Measurements from ENCODE around the gene METTL26.
"Not testable (repeated sequence)": the region's sequence is repeated elsewhere in the genome, so short reads cannot be mapped to it uniquely, and the experiment has no call there.

The METTL26 gene

DNA sequence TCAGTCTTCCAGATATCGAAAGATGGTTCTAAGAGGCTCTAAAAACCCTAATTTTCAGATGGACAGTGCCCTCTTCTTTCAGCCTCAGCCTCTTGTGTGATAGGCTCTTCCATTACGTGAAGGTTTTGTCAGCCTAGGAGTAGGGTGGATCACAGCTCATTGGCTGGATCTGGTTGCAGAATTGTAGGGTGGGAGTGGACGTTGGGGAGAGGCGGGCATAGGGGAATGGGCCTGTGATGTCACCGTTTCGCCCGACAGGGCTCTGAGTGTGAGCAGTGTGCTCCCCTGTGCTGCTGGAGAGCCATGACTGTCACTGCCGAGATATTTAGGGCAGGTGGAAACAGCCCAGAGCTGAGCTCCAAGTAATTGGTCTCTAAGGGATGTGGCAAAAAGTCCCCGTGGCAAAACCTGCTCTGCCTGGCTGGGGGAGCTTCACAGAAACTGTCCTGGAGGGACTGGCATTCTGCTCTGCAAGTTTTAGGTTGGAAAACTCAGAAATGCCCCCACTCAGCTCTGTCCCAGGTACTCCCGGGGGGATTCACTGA, 11.5 kb downstream of the METTL26 start:
- DNase-seq (ENCODE audit: low read depth): no peak

- no peak for DNase-seq (ENCODE audit: low read depth)
Observed at GRCh38 chr16:622920-623280, 13.2 kb downstream of the METTL26 start.

- no peak for DNase-seq (ENCODE audit: low read depth)
Observed at GRCh38 chr16:621526-622105, 14.5 kb downstream of the METTL26 start.

DNA sequence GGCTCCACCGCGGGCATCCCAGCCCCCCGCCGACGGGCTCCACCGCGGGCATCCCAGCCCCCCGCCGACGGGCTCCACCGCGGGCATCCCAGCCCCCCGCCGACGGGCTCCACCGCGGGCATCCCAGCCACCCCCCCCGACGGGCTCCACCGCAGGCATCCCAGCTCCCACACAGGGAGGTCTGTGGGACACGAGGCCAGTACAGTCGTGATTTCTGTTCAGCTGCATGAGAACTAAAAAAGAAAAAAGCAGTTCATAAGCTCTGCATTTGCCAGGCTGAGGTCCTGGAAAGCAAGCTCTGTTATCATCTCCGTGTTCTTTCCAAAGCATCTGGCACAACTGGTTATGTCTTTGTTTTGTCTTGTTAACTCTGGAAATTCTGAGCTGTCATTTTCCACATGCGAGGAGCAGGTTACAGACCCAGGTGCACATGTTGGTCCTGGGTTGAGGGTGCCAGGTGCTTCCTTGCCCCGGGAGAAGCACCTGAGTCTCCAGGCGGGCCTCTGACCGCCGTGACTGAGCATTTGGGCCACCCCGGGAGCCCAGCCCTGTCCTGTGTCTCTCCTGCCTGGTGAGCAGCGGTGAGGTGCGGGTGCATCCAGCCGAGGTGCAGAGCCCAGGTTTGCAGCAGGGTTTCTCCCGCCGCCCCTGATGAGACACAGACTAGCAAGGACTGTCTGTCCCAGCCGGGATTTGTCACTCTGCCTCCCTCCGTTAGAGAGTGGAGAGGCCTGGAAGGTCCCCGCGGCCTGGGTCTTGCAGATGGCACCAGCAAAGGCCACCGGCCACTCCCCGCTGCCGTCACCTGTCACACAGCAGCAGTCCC, 15.2 kb downstream of the METTL26 start:
- DNase-seq (ENCODE audit: low read depth): no peak

DNA sequence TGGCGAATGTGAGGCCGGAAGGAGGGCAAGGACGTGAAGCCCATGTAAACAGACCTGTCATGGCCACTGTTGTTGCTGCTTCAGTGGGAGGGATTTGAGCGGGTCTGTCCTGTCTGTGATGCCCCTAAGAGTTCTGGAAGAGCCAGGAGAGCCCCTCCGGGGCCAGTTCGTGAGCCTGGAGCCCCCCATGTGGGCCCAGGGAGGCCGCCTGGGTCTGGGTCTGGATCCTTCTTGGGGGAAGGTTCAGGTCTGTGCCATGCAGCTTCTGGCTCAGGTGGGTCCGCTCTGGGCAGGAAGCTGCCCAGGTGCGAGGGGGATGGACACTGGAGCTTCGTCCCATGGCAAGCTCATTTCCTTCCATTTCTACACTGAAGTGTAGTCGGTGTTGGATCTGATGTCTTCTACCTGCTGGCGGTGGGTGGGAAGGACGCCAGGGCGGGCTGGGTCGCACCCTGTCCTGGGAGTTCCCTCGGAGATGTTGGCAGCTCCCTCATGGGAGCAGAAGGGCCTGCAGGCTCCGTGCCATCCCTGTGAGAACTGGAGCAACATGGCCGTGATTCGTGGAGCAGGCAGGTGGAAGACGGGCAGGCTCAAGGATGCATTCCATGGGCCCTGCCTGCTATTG, 16.5 kb downstream of the METTL26 start:
- DNase-seq (ENCODE audit: low read depth): no peak

DNA sequence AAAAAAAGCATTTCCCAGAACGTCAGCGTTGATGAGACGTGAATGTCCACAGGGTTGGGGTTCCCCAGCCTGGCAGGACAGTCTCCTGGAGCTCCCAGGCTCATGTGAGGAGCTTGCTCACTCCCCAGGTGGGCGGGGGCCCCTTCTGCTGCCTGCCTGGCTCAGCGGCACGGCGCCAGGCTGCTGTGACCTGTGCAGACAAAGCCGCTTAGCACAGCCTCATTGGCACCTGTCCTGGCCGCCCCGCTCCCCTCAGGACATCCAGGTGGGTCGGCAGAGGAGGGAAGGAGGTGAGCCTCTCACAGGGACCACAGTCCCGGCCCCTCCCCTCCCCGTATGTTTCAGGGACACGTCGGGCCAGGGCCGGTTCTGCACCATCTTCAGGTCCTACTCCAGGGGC, 18.2 kb downstream of the METTL26 start:
- no peak for DNase-seq (ENCODE audit: low read depth)

- DNase-seq (ENCODE audit: low read depth): no peak
Observed at GRCh38 chr16:616733-617586, 19.1 kb downstream of the METTL26 start.

DNA sequence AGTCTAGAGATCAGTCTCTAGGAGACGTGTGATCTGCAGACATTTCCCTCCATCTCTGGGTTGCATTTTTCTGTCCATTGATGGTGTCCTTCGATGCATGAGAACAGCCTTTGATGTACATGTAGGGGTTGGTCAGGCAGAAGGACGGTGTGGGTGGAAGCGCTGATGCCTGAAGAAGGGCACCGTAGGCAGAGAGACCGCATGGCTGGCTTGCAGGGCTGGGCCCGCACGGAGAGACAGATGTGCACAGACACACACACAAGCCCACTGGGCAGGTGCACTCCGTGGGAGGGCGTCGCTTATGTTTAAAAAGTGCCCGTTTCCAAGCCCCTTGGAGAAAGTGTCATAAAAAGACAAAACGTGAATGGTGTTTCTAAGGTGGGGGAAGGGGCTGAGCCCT, 21.0 kb downstream of the METTL26 start:
- no peak for DNase-seq (ENCODE audit: low read depth)

GRCh38 chr16:610513-611381, 25.4 kb downstream of the METTL26 start:
- DNase-seq (ENCODE audit: low read depth): no peak

- DNase-seq (ENCODE audit: low read depth): no peak
Observed at GRCh38 chr16:609984-610383, 26.1 kb downstream of the METTL26 start.

GRCh38 chr16:609316-609715, 26.8 kb downstream of the METTL26 start:
- DNase-seq (ENCODE audit: low read depth): no peak

DNA sequence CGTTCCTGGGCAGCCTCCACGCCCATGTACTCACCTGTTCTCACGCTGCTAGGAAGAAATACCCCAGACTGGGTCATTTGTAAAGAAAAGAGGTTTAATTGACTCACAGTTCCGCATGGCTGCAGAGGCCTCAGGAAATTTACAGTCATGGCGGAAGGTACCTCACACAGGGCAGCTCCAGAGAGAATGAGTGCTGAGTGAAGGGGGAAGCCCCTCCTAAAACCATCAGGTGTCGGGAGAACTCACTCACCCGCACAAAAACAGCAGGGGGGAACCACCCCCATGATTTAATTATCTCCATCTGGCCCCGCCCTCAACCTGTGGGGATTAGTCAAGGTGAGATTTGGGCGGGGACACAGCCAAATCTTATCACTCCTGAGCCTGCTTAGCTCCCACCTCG, 28.1 kb downstream of the METTL26 start:
- DNase-seq (ENCODE audit: low read depth): no peak

DNA sequence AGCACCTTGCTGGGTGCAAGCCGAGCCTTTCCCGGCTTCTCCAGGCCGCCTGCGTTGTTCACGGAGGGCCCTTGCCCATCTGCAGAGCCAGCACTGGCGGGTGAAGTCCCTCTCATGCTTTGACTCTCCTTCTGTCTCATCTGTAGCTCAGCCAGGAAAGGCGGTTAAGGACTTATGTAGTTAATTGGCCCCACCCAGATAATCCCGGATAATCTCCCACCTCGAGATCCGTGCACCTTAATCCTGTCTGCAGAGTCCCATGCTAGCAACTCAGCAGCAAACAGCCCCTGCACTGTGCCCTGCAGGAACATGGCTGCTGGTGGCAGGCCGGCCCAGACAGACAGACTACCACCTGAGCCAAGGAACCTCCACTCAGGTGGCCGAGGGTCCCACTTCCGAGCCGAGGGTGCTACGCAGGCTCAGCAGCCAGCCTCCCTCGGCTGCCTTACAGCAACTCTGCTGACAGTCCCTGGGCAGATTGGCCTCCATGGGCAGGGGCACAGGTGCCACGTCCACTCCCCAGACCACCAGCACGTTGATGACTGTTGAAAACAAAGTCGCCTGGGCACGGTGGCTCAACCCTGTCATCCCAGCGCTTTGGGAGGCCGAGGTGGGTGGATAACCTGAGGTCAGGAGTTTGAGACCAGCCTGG, 29.3 kb downstream of the METTL26 start:
- no peak for DNase-seq (ENCODE audit: low read depth)

DNA sequence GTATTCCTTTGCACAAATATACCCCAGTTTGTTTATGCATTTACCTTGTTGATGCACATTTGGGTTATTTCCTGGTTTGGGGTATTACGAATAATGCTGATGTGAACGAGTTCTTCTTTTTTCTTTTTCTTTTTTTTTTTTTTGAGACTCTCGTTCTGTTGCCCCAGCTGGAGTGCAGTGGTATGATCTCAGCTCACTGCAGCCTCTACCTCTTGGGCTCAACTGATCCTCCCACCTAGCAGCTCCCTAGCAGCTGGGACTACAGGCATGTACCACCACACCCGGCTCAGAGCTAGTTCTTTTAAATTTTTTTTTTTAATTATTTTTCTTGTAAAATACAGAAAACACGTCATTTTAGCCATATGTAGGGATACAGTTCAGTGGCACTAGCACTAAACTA, 32.2 kb downstream of the METTL26 start:
- no peak for DNase-seq (ENCODE audit: low read depth)

DNA sequence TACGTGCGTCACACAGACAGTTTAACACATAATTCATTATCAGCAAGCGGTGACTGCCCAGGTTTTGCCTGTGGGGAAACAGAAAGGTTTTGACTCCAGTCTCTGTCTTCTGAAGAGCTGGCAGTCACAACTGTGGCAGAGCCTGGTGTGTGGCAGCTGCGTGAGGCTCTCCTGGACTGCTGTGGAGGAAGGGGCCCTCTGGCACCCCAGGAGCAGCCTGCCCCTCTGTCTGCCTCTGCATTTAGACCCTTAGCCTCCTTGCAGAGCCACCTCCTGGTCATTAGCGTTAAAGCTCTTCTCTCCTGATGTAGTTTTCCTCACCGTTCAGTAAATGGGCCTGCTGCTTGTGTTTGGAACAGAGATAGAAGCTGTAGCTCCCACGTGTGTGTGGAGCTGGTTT, 35.3 kb downstream of the METTL26 start:
- no peak for DNase-seq (ENCODE audit: low read depth)

DNA sequence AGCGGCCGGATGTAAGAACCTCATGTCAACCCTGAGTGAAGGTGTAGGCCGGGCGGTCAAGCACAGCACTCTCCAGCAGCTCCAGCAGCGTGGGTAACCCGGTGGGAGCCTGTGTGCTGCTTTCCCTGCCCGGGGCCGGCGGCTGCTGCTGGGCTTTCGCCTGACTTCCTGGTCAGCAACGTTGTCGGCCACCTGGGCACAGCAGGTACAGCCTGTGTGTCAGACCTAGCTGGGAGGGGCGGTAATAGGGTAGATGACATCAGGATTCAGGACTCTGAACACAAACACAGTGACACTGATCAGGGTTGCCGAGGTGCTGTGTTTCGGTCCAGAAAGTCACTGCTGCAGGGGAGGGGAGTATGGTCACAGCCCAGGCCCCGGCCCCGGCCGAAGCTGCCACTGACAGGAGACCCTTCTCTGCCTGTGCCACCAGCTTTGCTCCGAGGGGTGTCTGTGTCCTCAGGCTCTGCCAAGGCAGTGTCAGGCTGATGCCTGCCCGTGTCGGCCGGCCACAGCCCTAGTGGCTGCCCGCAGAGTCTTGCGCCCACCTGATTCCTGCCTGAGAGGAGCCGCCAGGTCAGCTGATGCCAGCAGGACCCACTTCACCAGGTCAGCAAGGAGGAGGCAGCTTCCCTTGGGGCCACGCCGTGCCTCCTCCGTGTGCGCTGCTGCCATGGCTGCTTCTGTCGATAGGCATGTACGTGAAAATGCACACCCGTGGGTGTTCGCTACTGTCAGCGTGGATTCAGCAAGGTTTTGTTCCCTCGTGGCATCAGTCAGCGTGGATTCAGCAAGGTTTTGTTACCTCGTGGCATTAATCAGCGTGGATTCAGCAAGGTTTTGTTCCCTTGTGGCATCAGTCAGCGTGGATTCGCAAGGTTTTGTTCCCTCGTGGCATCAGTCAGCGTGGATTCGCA, 37.0 kb downstream of the METTL26 start:
- DNase-seq (ENCODE audit: low read depth): no peak

DNA sequence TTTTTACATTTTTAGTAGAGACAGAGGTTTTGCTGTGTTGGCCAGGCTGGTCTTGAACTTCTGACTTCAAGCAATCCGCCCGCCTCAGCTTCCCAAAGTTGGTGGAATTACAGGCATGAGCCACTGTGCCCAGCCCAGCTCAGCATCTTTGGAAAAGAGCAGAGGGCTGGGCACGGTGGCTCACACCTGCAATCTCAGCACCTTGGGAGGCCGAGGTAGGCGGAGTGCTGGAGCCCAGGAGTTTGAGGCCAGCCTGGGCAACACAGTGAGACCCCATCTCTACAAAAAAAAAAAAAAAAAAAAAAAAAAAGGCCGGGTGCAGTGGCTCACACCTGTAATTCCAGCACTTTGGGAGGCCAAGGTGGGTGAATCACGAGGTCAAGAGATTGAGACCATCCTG, 38.5 kb downstream of the METTL26 start:
- not testable (repeated sequence) for DNase-seq (ENCODE audit: low read depth)

- no peak for DNase-seq (ENCODE audit: low read depth)
Observed at GRCh38 chr16:596736-597060, 39.4 kb downstream of the METTL26 start.

DNA sequence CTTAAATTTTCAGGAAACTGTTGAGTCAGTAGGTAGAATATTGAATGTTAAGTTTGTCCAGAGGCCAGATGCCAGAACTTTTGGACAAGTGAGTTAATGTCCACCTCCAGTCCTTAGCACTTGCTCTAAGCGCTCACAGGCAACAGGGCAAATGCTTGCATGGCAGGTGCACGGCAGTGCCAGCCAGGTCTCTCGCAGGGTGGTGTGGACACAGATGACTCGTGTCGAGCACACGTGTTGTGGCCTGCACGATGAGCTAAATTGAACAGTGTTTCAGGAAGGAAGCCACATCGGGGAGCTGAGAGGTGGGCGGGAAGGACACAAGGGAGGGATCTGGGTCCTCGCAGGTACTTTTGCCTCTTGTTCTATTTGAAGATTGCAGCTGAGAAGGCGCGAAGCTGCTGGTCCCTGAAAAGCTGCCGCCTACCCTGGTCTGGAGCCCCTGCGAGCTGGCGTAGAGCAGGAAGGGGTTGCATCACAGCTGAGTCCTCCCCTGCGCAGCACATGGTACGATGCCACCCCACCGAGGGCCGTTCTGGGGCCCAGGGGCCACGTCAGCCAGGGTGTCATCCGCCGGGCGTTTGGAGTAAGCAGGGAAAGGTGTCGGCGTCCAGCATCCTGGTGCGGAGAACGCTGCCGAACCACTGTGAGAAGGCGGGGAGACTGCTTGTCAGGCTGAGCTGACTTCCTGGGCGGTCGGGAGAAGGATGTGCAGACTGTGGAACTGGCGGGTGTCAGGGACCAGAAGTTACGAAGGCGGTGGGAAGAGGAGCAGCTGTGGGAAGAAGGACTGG, 40.0 kb downstream of the METTL26 start:
- DNase-seq (ENCODE audit: low read depth): no peak
